Loucy (cell line): ENCODE results near the gene CLDN9.

Source experiments
- EZH2phosphoT487 ChIP-seq: fragments of 200-600 bp; IDR thresholded peaks from 2 replicates; pipeline ENCODE4 v1.6.1; 2018; ENCODE audit warnings: antibody characterized with exemption, mild to moderate bottlenecking, moderate library complexity, borderline replicate concordance
- TF ChIP-seq, protein P1 (sequence below): fragments of 200-600 bp; sonication (generic); conservative IDR thresholded peaks from 2 replicates; pipeline ENCODE4 v1.5.1; 2014; ENCODE audit warnings: mild to moderate bottlenecking, antibody characterized with exemption, low read length

DNA sequence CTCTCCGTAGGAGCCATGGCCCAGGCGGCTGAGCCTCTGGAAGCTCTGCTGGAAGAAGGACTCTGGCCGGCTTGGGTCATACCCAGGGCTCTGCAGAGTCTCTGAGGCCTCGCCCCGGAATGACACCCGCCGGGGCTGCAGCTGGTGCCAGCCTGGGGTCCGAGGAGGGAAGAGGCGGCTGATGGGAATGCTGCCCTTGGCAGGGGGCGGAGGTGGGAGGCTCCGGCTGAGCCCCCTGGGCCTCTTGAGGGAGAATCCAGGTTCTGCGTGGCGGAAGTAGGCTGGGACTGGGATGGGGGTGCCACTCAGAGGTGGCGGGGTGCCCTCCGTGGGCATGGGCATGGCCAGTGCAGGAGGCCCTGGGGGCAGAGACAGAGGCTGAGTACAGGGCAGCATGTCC is 36.0 kb upstream of the CLDN9 start:
- TF ChIP-seq, protein P1, sequence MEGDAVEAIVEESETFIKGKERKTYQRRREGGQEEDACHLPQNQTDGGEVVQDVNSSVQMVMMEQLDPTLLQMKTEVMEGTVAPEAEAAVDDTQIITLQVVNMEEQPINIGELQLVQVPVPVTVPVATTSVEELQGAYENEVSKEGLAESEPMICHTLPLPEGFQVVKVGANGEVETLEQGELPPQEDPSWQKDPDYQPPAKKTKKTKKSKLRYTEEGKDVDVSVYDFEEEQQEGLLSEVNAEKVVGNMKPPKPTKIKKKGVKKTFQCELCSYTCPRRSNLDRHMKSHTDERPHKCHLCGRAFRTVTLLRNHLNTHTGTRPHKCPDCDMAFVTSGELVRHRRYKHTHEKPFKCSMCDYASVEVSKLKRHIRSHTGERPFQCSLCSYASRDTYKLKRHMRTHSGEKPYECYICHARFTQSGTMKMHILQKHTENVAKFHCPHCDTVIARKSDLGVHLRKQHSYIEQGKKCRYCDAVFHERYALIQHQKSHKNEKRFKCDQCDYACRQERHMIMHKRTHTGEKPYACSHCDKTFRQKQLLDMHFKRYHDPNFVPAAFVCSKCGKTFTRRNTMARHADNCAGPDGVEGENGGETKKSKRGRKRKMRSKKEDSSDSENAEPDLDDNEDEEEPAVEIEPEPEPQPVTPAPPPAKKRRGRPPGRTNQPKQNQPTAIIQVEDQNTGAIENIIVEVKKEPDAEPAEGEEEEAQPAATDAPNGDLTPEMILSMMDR = no peak
- TF ChIP-seq EZH2phosphoT487 = no peak
